Measurements from ENCODE around the gene MEF2A.

The MEF2A gene

GRCh38 chr15:99716540-99717095, 150.8 kb downstream of the MEF2A start:
- TF ChIP-seq, protein P1, sequence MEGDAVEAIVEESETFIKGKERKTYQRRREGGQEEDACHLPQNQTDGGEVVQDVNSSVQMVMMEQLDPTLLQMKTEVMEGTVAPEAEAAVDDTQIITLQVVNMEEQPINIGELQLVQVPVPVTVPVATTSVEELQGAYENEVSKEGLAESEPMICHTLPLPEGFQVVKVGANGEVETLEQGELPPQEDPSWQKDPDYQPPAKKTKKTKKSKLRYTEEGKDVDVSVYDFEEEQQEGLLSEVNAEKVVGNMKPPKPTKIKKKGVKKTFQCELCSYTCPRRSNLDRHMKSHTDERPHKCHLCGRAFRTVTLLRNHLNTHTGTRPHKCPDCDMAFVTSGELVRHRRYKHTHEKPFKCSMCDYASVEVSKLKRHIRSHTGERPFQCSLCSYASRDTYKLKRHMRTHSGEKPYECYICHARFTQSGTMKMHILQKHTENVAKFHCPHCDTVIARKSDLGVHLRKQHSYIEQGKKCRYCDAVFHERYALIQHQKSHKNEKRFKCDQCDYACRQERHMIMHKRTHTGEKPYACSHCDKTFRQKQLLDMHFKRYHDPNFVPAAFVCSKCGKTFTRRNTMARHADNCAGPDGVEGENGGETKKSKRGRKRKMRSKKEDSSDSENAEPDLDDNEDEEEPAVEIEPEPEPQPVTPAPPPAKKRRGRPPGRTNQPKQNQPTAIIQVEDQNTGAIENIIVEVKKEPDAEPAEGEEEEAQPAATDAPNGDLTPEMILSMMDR (IDR thresholded peaks at IDR 0.05; ENCODE audit: low read length, missing control alignments) = no peak
- DNase-seq (ENCODE audit: low read depth) = no peak
- no peak overlapping the region for H3K4me3 ChIP-seq (replicated peaks; ENCODE audit: low read depth, low read length)

DNA sequence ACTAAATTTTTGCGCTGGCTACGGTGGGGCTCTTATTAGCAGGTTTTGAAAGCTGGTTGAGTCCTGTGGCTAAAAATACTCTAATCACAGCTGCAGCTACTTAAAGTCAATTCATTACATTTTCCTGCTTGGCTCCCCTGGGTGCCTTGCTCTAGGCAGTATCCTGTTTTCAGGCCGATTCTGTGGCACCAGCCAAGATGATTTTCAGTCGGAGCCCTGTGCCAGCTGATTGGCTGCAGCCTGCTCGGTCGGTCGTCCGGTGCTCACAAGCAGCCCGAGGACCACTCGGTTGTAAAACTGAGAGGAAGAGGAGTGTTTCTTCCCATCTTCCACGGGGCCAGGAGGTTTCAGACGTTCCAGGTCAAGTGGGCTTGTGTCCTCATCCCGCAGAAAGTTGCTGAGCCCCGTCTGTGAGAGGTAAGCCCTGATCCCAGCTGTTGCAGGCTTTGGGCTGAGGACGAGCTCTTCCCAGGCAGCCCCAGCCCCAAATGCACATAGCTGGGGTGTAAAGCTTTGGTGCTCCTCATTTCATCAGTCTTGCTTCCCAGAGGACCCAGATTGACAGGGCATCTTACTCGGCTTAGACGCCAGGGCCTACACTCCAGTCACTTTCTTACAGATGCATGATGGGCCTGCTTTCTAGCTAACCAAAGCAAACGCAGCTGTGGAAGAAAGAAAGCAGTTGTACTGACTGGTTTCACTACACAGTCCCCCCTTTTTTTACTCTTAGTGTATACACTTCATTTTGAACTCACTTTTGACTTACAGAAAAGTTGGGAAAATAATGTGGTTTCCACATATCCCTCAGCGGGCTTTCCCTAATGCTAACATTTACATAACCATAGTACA, 151.6 kb downstream of the MEF2A start:
- no peak overlapping the region for H3K4me3 ChIP-seq (replicated peaks; ENCODE audit: low read depth, low read length)
- DNase-seq (ENCODE audit: low read depth) = no peak
- TF ChIP-seq, protein P1 (IDR thresholded peaks at IDR 0.05; ENCODE audit: low read length, missing control alignments) = no peak

- TF ChIP-seq, protein P1 (IDR thresholded peaks at IDR 0.05; ENCODE audit: low read length, missing control alignments) = no peak
- DNase-seq (ENCODE audit: low read depth) = no peak
- no peak overlapping the region for H3K4me3 ChIP-seq (replicated peaks; ENCODE audit: low read depth, low read length)
These were observed 152.6 kb downstream of the MEF2A start for GRCh38 chr15:99718421-99718820.

DNA sequence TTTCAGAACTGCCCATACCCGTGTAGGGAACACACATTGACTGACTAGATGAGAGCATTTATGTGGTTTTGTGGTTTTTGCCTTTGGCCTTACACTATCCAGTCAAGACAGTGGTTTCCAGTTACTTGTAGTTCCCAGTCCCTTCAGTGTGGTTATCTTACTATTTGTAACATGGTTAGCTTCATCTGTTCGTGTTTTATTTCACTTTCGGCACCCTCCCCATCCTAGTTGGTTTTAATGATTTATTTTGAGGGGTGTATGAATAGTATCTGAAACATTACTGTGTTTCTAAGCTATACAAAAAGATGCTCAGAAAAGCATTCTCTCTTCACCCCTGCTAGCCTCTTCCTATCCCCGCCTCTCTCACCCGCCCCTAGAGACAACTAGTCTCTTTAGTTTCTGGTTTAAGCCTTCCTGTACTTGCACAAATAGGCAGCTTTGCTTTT, 153.3 kb downstream of the MEF2A start:
- TF ChIP-seq, protein P1 (IDR thresholded peaks at IDR 0.05; ENCODE audit: low read length, missing control alignments) = no peak
- DNase-seq (ENCODE audit: low read depth) = peak; percentile 53
- H3K4me3 ChIP-seq (replicated peaks; ENCODE audit: low read depth, low read length) = no peak overlapping the region

GRCh38 chr15:99720533-99720932, 154.7 kb downstream of the MEF2A start:
- H3K4me3 ChIP-seq (replicated peaks; ENCODE audit: low read depth, low read length) = no peak overlapping the region
- TF ChIP-seq, protein P1 (IDR thresholded peaks at IDR 0.05; ENCODE audit: low read length, missing control alignments) = no peak
- DNase-seq (ENCODE audit: low read depth) = no peak

DNA sequence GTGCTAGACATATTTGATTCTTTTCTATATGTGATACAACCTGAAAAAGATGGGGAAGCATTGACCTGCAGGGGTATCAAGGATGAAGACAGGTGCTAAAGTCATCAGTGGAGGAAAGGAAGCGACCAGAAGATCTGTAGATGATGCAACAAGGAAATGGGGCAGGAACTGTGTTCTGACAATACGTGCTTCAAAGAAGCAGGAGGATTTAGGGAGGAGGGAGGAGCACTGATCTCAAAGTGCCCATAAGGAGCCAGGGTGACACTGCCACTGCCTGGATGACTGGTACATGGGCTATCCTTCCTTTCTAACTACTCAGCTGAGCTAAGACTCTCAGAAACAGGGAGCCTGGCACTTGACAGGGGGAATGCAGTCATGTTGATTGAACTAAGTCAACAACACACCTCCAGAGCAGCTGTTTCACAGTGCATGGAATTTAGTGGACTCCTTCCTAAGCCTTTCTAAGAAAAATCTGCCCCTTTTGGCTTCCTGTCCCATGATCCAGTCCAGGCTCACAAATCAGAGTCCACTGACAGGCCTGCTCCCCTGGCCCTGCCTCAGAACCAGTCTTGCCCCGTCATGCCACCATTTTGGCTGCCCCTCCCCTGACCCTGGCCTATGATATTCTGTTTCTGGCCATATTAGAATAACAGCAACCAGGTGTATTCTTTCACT, 155.5 kb downstream of the MEF2A start:
- H3K4me3 ChIP-seq (replicated peaks; ENCODE audit: low read depth, low read length) = no peak overlapping the region
- TF ChIP-seq, protein P1 (IDR thresholded peaks at IDR 0.05; ENCODE audit: low read length, missing control alignments) = no peak
- DNase-seq (ENCODE audit: low read depth) = no peak

All from fibroblast of pulmonary artery (primary cell).